NCI-H1048 (cell line): ENCODE results near the gene DAAM2.

Experiments used
- DNase-seq: peaks from one replicate; lab custom pipeline; 2025; lab: John Stamatoyannopoulos, UW

The DAAM2 gene

GRCh38 chr6:39791850-39792539 is at the start of gene DAAM2:
TSS of gene DAAM2 (plus strand) at chr6:39792376. CDS start at chr6:39856303, 63,927 bp downstream.
- no peak for DNase-seq

GRCh38 chr6:39746795-39747194 is 45.4 kb upstream of the DAAM2 start:
- no peak for DNase-seq

DNA sequence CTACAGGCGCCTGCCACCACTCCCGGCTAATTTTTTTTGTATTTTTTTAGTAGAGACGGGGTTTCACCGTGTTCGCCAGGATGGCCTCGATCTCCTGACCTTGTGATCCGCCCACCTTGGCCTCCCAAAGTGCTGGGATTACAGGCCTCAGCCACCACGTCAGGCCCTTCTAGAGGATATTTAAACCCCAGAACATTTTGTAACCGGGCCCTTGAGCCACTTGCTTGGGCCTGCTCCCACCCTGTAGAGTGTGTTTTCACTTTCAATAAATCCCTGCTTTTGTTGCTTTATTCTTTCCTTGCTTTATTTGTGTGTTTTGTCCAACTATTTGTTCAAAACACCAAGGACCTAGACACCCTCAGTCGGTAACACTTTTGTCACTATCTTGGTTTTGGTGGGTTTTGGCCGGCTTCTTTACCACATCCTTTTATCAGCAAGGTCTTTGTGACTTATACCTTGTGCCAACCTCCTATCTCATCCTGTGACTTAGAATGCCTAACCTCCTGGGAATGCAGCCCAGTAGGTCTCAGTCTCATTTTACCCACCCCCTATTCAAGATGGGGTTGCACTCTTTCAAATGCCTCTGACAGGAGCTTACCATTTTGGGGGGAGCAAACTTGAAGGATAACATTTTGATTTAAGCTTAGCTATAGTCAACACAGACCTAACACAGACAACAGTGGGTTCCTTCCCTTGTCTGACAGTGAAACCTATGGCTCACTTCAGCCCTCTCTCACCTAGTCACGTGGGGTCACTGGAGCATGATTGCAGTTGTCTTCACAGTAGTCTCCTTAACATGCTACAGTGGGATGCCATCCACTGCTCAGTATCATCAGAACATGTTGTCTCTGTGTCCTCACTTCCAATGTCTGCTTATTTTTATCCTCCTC is 39.1 kb upstream of the DAAM2 start:
- DNase-seq = no peak

GRCh38 chr6:39753725-39754045 is 38.5 kb upstream of the DAAM2 start:
- DNase-seq = no peak

DNA sequence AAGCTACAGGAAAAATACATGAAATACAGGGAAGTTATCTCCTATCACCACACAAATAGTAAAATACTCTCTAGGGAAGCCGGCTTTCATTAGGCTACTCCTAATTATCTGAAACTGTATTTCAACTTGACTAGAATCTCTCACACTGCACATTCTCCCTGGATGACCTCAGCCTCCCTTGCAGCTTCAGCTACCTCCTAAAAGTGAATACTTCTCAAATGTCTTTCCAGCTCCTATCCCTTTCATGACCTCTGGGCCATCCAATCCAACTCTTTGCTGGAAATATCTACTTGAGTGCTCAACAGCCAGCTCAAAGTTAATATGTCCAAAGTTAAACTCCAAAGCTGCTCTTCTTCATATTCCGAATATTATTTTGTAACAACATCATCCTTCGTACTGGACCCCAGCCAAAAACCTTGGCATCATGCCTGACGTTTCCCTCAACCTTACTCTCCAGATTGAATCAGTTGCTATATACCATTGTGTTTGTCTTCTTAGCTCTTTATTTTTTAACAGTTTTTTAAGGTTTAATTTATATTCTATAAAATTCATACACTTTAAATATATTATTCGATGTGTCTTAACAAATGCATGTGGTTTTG is 37.6 kb upstream of the DAAM2 start:
- no peak for DNase-seq

- no peak for DNase-seq
These were observed 36.9 kb upstream of the DAAM2 start for GRCh38 chr6:39755231-39755630.

DNA sequence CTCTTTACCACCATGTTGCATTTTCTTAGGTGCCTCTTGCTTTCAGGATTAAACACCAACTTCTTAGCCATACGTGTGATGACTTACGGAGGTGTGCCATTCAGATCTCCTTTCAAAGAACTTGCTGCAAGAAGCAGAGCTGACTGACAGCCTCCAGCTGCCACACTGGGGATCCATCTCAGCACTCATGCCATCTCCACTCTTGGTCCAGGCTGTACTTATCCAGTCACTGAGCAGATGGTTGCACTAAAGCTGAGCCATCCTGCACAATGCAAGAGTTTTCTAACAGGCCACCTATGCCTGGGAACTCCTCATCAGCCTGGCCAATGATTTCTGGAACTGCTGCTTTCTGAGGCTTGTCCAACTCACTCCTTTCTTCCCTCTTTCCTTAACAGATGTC is 35.6 kb upstream of the DAAM2 start:
- DNase-seq = no peak

DNA sequence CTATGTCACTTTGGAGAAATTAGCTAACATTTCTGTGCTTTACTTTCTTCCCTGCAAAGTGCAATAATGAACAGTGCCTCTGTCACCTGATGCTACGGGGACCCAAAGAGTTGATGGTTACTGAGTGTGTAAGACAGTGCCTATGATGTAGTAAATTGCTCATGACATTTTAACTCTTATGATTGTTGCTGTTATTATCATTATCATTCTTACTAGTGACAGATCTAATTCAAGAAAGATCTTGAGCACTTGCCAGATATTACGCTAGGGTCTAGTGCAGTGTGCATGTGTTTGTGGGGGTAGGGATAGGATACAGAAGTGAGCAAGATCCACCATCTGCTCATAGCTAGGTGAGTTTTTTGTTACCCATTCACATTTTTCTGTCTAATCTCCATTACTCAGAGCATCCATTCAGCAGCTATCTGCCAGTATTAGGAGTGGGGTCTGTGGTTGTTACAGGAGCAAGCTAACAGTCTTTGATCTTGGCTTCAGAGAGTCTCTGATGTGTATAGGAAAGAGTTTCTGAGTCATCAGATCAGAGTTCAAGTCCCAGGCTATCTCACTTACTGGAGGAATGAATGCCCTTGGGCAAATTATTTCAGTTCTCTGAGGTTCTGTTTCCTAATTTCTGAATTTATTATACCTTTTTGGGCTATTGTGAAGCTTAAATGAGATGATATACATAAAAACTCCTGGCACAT is 33.1 kb upstream of the DAAM2 start:
- no peak for DNase-seq

DNA sequence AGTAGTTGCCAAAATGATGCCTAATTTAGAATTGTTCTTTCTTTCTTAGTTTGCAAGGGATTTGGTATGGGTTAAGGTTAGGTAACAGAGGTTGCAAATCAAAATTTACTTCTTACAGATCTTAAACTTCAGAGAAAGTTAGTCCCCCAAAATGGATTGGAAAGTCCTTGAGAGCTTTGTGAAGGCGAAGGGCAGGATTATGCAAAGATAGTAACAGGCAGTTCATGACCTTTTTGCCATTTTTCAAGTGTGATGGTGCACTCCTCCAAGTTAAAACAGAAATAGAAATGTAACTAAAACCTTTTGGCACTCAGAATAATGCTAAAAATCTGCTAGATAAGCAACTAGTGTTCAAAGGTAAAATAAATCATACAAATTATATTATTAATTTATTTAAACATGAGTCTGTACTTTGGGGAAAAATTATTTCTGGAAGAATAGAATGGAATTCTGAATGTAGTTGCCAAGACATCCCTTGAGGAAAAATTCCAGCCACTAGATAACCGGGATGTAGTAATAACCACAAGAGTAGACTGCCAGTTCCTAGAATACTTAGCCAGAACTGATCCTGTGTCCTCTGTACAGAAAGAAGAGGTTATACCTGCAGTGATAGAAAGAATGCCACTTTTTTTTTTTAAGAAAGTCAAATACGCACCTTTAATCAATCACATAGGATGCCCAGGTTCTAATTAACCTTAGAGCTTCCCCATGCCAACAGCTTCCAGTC is 31.8 kb upstream of the DAAM2 start:
- no peak for DNase-seq

DNA sequence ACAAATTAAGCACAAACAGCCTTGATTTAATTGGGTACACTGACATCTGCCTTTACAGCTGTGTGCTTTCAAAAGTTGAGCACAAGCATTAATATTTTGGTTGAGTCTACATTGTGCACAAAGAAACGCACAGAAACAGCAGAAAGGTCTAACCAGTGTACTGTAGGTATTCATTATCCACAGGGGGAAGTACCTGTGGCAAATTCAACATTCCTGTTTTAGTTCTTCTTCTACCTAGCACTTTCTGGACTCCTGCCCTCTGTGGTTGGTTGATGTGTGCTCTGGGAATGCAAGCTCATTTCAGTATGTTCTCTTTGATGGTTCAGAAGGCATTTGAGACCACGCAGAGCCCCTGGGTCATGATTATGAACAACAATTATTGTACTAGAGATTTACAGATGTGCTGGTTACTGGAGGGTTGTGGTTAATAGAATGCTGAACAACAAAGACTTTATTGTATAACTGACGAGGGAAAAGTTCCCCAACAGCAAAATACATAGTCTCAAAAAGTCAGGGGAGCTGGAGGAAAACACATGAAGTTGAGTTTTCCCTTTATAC is 26.6 kb upstream of the DAAM2 start:
- no peak for DNase-seq

- DNase-seq = no peak
These were observed 23.2 kb upstream of the DAAM2 start for GRCh38 chr6:39769012-39769411.

DNA sequence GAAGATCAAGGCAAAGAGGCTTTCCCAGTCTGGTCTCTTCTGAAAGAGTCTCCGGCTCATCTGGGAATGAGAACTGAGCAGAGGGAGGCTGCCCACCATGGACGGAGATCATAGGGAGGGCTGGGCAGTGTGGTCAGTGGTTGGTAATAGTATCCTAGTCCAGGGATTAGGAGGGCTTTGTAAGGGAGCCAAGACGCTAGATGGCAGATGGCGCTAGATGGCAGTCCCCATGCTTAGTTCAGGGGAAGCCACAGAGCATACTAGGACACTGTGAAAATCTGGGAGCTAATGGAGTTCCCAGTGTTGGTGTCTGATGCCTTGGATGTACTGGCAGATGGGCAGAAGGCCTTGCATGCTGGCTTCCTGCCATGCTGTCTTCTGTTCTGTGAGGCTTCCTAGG is 21.7 kb upstream of the DAAM2 start:
- no peak for DNase-seq

GRCh38 chr6:39772559-39773273 is 19.5 kb upstream of the DAAM2 start:
- no peak for DNase-seq

DNA sequence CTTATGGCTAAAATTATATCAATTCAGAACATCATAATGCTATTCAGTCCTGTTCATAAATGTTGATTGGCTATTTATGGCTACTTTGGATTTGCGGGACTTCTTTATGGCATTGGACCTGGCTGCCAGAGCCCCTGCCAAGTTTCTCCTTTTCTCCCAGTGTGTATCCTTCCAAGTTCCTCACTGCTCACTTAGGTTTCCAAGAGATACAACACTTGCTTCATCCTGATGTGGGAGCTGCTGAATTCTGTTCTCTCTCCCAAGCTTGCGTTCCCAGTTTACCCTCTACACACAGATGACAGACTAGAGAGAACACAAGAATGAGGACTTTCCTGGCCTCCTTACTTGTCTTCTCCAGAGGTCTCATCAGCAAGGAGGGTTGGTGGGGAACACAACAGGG is 18.4 kb upstream of the DAAM2 start:
- no peak for DNase-seq

GRCh38 chr6:39776581-39776980 is 15.6 kb upstream of the DAAM2 start:
- DNase-seq = no peak

- DNase-seq = no peak
These were observed 15.0 kb upstream of the DAAM2 start for GRCh38 chr6:39777218-39777617.

DNA sequence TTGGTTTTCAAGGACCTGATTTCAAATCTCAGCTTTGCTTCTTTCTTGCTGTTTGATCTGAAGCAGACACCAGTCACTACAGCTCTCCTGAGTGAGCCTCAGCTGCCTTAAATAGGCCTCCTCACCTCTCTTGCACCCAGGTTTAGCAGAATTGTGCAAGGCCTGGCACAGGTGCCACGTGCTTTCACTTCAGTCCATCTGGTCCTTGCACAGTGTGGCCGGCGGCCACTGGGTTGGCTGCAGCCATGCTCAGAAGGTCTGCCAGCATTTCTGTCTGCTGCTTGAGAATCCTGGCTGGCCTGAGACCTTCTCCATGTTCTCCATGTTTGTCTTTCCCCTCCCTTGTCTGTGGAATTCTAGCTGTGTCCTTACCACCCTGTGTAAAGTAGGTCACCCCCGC is 14.5 kb upstream of the DAAM2 start:
- DNase-seq = no peak

DNA sequence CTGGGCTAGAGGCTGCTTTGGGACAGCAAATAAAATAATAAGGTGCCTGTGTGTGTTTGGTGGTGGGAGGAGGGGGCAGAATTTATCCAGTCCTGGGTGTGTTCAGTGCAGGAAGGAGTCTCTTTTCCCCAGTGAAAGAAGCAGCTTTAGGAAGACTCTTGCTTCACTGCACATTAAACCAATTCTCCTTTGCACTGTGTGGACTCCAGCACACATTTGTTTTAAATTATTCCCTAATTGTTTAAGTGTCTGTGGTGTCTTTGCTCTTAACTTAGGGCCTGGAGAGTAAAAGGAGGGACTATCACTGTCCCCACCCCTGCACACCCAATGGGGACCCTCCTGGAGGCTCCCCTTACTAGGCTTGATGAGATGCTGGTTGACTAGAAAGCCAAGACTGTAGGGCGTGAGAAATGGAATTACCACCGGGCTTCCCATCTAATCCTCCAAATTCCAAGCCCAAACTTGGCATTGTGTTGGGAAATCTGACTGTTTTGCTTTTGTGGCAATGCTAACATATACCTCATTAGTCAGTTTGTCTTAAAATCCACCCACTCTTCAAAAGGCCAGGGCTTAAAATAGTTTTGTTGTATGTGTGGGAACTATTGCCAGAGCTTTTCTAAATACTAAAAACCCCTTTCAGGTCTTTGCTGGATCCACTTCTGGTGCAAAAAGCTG is 13.5 kb upstream of the DAAM2 start:
- no peak for DNase-seq

- no peak for DNase-seq
These were observed 6.9 kb upstream of the DAAM2 start for GRCh38 chr6:39785281-39785680.

DNA sequence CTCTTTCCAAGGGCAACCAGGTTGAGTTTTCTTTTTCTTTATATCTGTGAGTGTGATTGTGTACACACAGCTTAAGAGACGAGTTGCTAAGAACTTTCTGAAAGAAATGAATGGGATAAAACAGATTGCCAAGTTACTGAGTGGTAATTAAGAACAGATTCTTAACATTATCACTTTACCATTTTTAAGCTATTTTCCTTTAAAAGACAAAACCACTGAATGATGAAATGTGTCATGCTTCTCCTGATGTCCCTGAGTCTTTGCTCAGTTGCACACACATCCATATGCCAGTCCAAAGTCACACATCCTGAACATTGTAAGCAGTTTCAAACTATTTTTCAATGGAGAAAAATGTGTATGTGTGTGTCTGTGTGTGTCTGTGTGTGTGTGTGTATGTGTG is 5.5 kb upstream of the DAAM2 start:
- DNase-seq = no peak
